ENCODE measurements around the gene CIAO3. TPM values are rescaled to one million over a fixed set of nuclear protein-coding genes. Genes with fewer than 3 reads are reported as not detected.

CIAO3 gene
- polyA plus RNA-seq, 1 experiment, result 14.4 TPM

DNA sequence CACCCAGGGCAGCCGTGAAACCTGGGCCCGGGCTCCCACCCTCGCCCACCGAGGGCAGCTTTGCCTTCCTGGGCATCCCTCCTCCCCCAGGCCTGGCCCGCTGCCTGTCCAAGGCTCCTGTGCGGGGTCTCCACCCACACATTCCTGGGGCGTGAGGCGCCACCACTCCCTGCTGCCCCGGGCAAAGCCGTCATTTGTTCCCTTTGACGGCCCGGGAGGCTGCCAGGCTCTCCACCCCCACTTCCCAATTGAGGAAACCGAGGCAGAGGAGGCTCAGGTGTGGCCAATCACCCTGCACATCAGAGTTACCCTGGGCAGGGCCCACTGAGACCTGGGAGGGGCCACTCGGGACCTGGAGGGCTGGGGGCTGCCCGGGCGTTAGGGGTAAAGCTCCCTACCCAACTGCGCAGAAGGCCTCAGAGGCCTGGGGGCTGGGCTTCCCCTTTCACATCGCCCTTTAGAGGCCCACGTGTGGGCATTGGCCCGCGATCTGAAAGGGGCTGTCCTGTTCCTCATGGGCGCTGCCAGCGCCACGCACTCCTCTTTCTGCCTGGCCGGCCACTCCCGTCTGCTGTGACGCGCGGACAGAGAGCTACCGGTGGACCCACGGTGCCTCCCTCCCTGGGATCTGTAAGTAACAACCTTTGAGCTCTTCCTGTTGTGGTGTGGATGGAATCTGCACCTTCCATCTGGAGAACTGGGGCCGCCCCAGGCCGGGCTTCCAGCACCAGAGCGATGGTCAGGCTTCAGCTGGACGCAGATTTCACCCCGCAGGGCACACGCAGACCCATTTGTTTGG, 19.9 kb upstream of the CIAO3 start, which contains the start of gene MSLN:
Gene MSLN, plus strand, starts transcription at position 190 of the 799 bp plus-strand sequence. CDS start 1,947 bp downstream, outside the sequence.
- no peak for DNase-seq (ENCODE audit: low read depth, low spot score)
- CTCF ChIA-PET, result no interaction called here
- Histone ChIP-seq H3K27ac (ENCODE audit: low read depth, low read length) (no peak within 1 kb of the TSS), H3K9me3 (ENCODE audit: control insufficient read depth, insufficient read depth, low read length) (no peaks in the 10 kb centered on the region; the same call in none of the 2 replicates), H3K27me3 (ENCODE audit: control insufficient read depth, insufficient read depth, low read length) (peaks cover 7% of the 10 kb centered on the region), H3K4me3 (ENCODE audit: low read depth, low read length) (no peak within 1 kb of the TSS)
- POLR2A ChIA-PET, result interaction anchor here (0.6 kb wide), 1 partner anchor 12 kb away, joined by 6 read pairs; no protein-coding TSS in a partner anchor
- TF ChIP-seq, protein P1, sequence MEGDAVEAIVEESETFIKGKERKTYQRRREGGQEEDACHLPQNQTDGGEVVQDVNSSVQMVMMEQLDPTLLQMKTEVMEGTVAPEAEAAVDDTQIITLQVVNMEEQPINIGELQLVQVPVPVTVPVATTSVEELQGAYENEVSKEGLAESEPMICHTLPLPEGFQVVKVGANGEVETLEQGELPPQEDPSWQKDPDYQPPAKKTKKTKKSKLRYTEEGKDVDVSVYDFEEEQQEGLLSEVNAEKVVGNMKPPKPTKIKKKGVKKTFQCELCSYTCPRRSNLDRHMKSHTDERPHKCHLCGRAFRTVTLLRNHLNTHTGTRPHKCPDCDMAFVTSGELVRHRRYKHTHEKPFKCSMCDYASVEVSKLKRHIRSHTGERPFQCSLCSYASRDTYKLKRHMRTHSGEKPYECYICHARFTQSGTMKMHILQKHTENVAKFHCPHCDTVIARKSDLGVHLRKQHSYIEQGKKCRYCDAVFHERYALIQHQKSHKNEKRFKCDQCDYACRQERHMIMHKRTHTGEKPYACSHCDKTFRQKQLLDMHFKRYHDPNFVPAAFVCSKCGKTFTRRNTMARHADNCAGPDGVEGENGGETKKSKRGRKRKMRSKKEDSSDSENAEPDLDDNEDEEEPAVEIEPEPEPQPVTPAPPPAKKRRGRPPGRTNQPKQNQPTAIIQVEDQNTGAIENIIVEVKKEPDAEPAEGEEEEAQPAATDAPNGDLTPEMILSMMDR (IDR thresholded peaks at IDR 0.05; ENCODE audit: low read depth, low read length), result no peak

GRCh38 chr16:760065-760464, 19.3 kb upstream of the CIAO3 start:
- CTCF ChIA-PET, result no interaction called here
- TF ChIP-seq, protein P1 (IDR thresholded peaks at IDR 0.05; ENCODE audit: low read depth, low read length), result no peak
- H3K27ac ChIP-seq (ENCODE audit: low read depth, low read length), result no peak overlapping the region
- no peak overlapping the region for H3K4me3 ChIP-seq (ENCODE audit: low read depth, low read length)
- POLR2A ChIA-PET, result interaction anchor here (0.6 kb wide), 1 partner anchor 11 kb away, joined by 6 read pairs; no protein-coding TSS in a partner anchor
- peaks cover 7% of the 10 kb centered on the region for H3K27me3 ChIP-seq (ENCODE audit: control insufficient read depth, insufficient read depth, low read length)
- H3K9me3 ChIP-seq (ENCODE audit: control insufficient read depth, insufficient read depth, low read length), result no peaks in the 10 kb centered on the region; the same call in none of the 2 replicates
- DNase-seq (ENCODE audit: low read depth, low spot score), result no peak

GRCh38 chr16:759110-759910, 18.5 kb upstream of the CIAO3 start:
- H3K9me3 ChIP-seq (ENCODE audit: control insufficient read depth, insufficient read depth, low read length), result no peaks in the 10 kb centered on the region; the same call in none of the 2 replicates
- no peak overlapping the region for H3K27ac ChIP-seq (ENCODE audit: low read depth, low read length)
- CTCF ChIA-PET, result no interaction called here
- TF ChIP-seq, protein P1 (IDR thresholded peaks at IDR 0.05; ENCODE audit: low read depth, low read length), result no peak
- H3K27me3 ChIP-seq (ENCODE audit: control insufficient read depth, insufficient read depth, low read length), result peaks cover 7% of the 10 kb centered on the region
- no peak overlapping the region for H3K4me3 ChIP-seq (ENCODE audit: low read depth, low read length)
- DNase-seq (ENCODE audit: low read depth, low spot score), result no peak
- POLR2A ChIA-PET, result no interaction called here

GRCh38 chr16:756428-756827, 15.6 kb upstream of the CIAO3 start:
- Histone ChIP-seq H3K27ac (ENCODE audit: low read depth, low read length) (no peak overlapping the region), H3K9me3 (ENCODE audit: control insufficient read depth, insufficient read depth, low read length) (no peaks in the 10 kb centered on the region; the same call in none of the 2 replicates), H3K4me3 (ENCODE audit: low read depth, low read length) (no peak overlapping the region), H3K27me3 (ENCODE audit: control insufficient read depth, insufficient read depth, low read length) (peaks cover 17% of the 10 kb centered on the region)
- no peak for DNase-seq (ENCODE audit: low read depth, low spot score)
- TF ChIP-seq, protein P1 (IDR thresholded peaks at IDR 0.05; ENCODE audit: low read depth, low read length), result no peak
- POLR2A ChIA-PET, result no interaction called here
- CTCF ChIA-PET, result no interaction called here
